SK-N-SH (cell line): Measurements from ENCODE around the gene CEP112.

ENCODE experiments used
- EP300 ChIP-seq, 2 experiments: IDR thresholded peaks; 2 replicates each; pipeline versions ENCODE4 v1.4.0 to v1.6.1; 2012; ENCODE audit warnings: borderline replicate concordance in 1 of 2, low read depth in 1 of 2, low read length in 1 of 2
- FOXJ3 ChIP-seq: sonication (generic); formaldehyde crosslinking; IDR thresholded peaks from 2 replicates; pipeline ENCODE4 v1.5.1; 2020; ENCODE audit warnings: mild to moderate bottlenecking, missing genetic modification reagents
- FOXM1 ChIP-seq: IDR thresholded peaks from 2 replicates; pipeline ENCODE4 v1.4.0; 2012; ENCODE audit warnings: low read depth, mild to moderate bottlenecking
- MXI1 ChIP-seq: IDR thresholded peaks from 2 replicates; pipeline ENCODE4 v1.6.1; 2012; ENCODE audit warnings: mild to moderate bottlenecking, low read depth, low read length, improper control_type of control experiment
- POLR2AphosphoS5 ChIP-seq: IDR thresholded peaks from 2 replicates; pipeline ENCODE4 v1.6.1; 2012; ENCODE audit warnings: low read depth, low read length
- RAD21 ChIP-seq: IDR thresholded peaks from 2 replicates; pipeline ENCODE4 v1.6.1; 2012; ENCODE audit warnings: mild to moderate bottlenecking, low read length
- SIN3A ChIP-seq: IDR thresholded peaks from 2 replicates; pipeline ENCODE4 v1.6.1; 2012; ENCODE audit warnings: low read depth, mild to moderate bottlenecking, low read length, moderate library complexity, borderline replicate concordance
- TAF1 ChIP-seq: IDR thresholded peaks from 2 replicates; pipeline ENCODE4 v1.6.1; 2012; ENCODE audit warnings: low read depth, mild to moderate bottlenecking, low read length, moderate library complexity, borderline replicate concordance
- TF ChIP-seq, protein P1 (sequence below): fragments of 200-600 bp; sonication (generic); IDR thresholded peaks from 2 replicates; pipeline ENCODE4 v1.6.1; 2017; ENCODE audit warnings: antibody characterized with exemption, mild to moderate bottlenecking, moderate library complexity
- TF ChIP-seq, protein P2 (sequence below): fragments of 150-350 bp; IDR thresholded peaks from 2 replicates; pipeline ENCODE4 v1.6.1; 2017; ENCODE audit warnings: antibody characterized with exemption, low read length, low read depth, borderline replicate concordance
- TF ChIP-seq, protein P3 (sequence below): IDR thresholded peaks from 2 replicates; pipeline ENCODE4 v1.4.0; 2012; ENCODE audit warnings: low read depth, borderline replicate concordance
- TF ChIP-seq, protein P4 (sequence below): IDR thresholded peaks from 2 replicates; pipeline ENCODE4; 2012

DNA sequence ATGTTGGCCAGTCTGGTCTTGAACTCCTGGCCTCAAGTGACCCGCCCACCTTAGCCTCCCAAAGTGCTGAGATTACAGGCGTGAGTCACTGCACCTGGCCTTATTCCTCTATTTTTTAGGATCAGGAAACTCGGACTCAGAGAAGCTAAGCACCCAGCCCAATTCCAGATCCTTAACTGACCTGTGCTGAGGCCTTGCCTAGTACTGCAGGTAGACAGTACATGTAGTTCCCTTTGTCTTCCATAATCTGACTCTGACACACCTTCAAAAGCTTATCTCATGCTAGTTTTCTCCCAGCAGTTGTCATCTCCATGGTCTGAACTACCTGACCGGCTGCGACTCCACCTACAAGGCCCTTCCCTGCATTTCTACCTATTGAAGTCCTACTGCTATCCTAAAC lies 564.8 kb downstream of the CEP112 start:
- TF ChIP-seq, protein P1, sequence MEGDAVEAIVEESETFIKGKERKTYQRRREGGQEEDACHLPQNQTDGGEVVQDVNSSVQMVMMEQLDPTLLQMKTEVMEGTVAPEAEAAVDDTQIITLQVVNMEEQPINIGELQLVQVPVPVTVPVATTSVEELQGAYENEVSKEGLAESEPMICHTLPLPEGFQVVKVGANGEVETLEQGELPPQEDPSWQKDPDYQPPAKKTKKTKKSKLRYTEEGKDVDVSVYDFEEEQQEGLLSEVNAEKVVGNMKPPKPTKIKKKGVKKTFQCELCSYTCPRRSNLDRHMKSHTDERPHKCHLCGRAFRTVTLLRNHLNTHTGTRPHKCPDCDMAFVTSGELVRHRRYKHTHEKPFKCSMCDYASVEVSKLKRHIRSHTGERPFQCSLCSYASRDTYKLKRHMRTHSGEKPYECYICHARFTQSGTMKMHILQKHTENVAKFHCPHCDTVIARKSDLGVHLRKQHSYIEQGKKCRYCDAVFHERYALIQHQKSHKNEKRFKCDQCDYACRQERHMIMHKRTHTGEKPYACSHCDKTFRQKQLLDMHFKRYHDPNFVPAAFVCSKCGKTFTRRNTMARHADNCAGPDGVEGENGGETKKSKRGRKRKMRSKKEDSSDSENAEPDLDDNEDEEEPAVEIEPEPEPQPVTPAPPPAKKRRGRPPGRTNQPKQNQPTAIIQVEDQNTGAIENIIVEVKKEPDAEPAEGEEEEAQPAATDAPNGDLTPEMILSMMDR: no peak
- TF ChIP-seq SIN3A (no peak), TAF1 (no peak), EP300 (IDR thresholded peaks at IDR 0.05; ENCODE audit: borderline replicate concordance in 1 of 2, low read depth in 1 of 2, low read length in 1 of 2) (no peak), FOXJ3 (no peak), RAD21 (no peak), MXI1 (no peak), POLR2AphosphoS5 (no peak), FOXM1 (no peak)
- TF ChIP-seq, protein P2, sequence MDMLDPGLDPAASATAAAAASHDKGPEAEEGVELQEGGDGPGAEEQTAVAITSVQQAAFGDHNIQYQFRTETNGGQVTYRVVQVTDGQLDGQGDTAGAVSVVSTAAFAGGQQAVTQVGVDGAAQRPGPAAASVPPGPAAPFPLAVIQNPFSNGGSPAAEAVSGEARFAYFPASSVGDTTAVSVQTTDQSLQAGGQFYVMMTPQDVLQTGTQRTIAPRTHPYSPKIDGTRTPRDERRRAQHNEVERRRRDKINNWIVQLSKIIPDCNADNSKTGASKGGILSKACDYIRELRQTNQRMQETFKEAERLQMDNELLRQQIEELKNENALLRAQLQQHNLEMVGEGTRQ: no peak
- TF ChIP-seq, protein P3, sequence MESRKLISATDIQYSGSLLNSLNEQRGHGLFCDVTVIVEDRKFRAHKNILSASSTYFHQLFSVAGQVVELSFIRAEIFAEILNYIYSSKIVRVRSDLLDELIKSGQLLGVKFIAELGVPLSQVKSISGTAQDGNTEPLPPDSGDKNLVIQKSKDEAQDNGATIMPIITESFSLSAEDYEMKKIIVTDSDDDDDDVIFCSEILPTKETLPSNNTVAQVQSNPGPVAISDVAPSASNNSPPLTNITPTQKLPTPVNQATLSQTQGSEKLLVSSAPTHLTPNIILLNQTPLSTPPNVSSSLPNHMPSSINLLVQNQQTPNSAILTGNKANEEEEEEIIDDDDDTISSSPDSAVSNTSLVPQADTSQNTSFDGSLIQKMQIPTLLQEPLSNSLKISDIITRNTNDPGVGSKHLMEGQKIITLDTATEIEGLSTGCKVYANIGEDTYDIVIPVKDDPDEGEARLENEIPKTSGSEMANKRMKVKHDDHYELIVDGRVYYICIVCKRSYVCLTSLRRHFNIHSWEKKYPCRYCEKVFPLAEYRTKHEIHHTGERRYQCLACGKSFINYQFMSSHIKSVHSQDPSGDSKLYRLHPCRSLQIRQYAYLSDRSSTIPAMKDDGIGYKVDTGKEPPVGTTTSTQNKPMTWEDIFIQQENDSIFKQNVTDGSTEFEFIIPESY: no peak
- TF ChIP-seq, protein P4, sequence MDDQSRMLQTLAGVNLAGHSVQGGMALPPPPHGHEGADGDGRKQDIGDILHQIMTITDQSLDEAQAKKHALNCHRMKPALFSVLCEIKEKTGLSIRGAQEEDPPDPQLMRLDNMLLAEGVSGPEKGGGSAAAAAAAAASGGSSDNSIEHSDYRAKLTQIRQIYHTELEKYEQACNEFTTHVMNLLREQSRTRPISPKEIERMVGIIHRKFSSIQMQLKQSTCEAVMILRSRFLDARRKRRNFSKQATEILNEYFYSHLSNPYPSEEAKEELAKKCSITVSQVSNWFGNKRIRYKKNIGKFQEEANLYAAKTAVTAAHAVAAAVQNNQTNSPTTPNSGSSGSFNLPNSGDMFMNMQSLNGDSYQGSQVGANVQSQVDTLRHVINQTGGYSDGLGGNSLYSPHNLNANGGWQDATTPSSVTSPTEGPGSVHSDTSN: no peak
